ENCODE results near the gene UBR4.

Gene UBR4

GRCh38 chr1:19115082-19115808, 94.8 kb downstream of the UBR4 start:
- Mint-ChIP-seq H3K9me3 (no peaks in the 10 kb centered on the region), H3K4me1 (no peaks in the 10 kb centered on the region), H3K27ac (ENCODE audit: low read depth) (no peak overlapping the region), H3K36me3 (ENCODE audit: insufficient read depth) (peaks cover 75% of the 10 kb centered on the region), H3K27me3 (no peaks in the 10 kb centered on the region), H3K4me3 (no peak overlapping the region)
- no peak for DNase-seq (ENCODE audit: low spot score in 2 of 2)
- no peak for ATAC-seq (replicated peaks; ENCODE audit: extremely low read depth, poor library complexity, severe bottlenecking)

- no peaks in the 10 kb centered on the region for H3K27me3 Mint-ChIP-seq
- H3K4me1 Mint-ChIP-seq, result no peaks in the 10 kb centered on the region
- peaks cover 71% of the 10 kb centered on the region for H3K36me3 Mint-ChIP-seq (ENCODE audit: insufficient read depth)
- DNase-seq (ENCODE audit: low spot score in 2 of 2) (peak in 1 of 2 donors; percentile 12), ATAC-seq (replicated peaks; ENCODE audit: extremely low read depth, poor library complexity, severe bottlenecking) (peak; percentile 54)
- no peak overlapping the region for H3K27ac Mint-ChIP-seq (ENCODE audit: low read depth)
- H3K9me3 Mint-ChIP-seq, result no peaks in the 10 kb centered on the region
- no peak overlapping the region for H3K4me3 Mint-ChIP-seq
These were observed 96.4 kb downstream of the UBR4 start for GRCh38 chr1:19113697-19114092.

- H3K4me3 Mint-ChIP-seq, result no peak overlapping the region
- H3K27ac Mint-ChIP-seq (ENCODE audit: low read depth), result no peak overlapping the region
- H3K9me3 Mint-ChIP-seq, result no peaks in the 10 kb centered on the region
- peaks cover 71% of the 10 kb centered on the region for H3K36me3 Mint-ChIP-seq (ENCODE audit: insufficient read depth)
- ATAC-seq (replicated peaks; ENCODE audit: extremely low read depth, poor library complexity, severe bottlenecking), result no peak
- DNase-seq (ENCODE audit: low spot score in 2 of 2), result no peak
- no peaks in the 10 kb centered on the region for H3K4me1 Mint-ChIP-seq
- H3K27me3 Mint-ChIP-seq, result no peaks in the 10 kb centered on the region
These were observed 97.0 kb downstream of the UBR4 start for GRCh38 chr1:19112891-19113696.

GRCh38 chr1:19110257-19110927, 99.7 kb downstream of the UBR4 start:
- ATAC-seq (replicated peaks; ENCODE audit: extremely low read depth, poor library complexity, severe bottlenecking), result no peak
- H3K27me3 Mint-ChIP-seq, result no peaks in the 10 kb centered on the region
- H3K4me1 Mint-ChIP-seq, result no peaks in the 10 kb centered on the region
- DNase-seq (ENCODE audit: low spot score in 2 of 2), result no peak
- no peaks in the 10 kb centered on the region for H3K9me3 Mint-ChIP-seq
- peaks cover 58% of the 10 kb centered on the region for H3K36me3 Mint-ChIP-seq (ENCODE audit: insufficient read depth)
- H3K27ac Mint-ChIP-seq (ENCODE audit: low read depth), result no peak overlapping the region
- no peak overlapping the region for H3K4me3 Mint-ChIP-seq

- DNase-seq (ENCODE audit: low spot score in 2 of 2) (no peak), ATAC-seq (replicated peaks; ENCODE audit: extremely low read depth, poor library complexity, severe bottlenecking) (no peak)
- Mint-ChIP-seq H3K4me1 (no peaks in the 10 kb centered on the region), H3K27ac (ENCODE audit: low read depth) (no peak overlapping the region), H3K9me3 (no peaks in the 10 kb centered on the region), H3K36me3 (ENCODE audit: insufficient read depth) (peaks cover 55% of the 10 kb centered on the region), H3K4me3 (no peak overlapping the region), H3K27me3 (no peaks in the 10 kb centered on the region)
These were observed 100.5 kb downstream of the UBR4 start for GRCh38 chr1:19109545-19109944.

- Mint-ChIP-seq H3K4me1 (no peaks in the 10 kb centered on the region), H3K36me3 (ENCODE audit: insufficient read depth) (peaks cover 70% of the 10 kb centered on the region), H3K27me3 (no peaks in the 10 kb centered on the region), H3K27ac (ENCODE audit: low read depth) (no peak overlapping the region), H3K4me3 (no peak overlapping the region), H3K9me3 (no peaks in the 10 kb centered on the region)
- ATAC-seq (replicated peaks; ENCODE audit: extremely low read depth, poor library complexity, severe bottlenecking) (no peak), DNase-seq (ENCODE audit: low spot score in 2 of 2) (no peak)
These were observed 108.8 kb downstream of the UBR4 start for GRCh38 chr1:19101244-19101643.

- Mint-ChIP-seq H3K4me1 (no peaks in the 10 kb centered on the region), H3K27ac (ENCODE audit: low read depth) (no peak overlapping the region), H3K9me3 (no peaks in the 10 kb centered on the region), H3K4me3 (no peak overlapping the region), H3K27me3 (no peaks in the 10 kb centered on the region), H3K36me3 (ENCODE audit: insufficient read depth) (peaks cover 74% of the 10 kb centered on the region)
- ATAC-seq (replicated peaks; ENCODE audit: extremely low read depth, poor library complexity, severe bottlenecking) (no peak), DNase-seq (ENCODE audit: low spot score in 2 of 2) (no peak)
These were observed 110.0 kb downstream of the UBR4 start for GRCh38 chr1:19100028-19100427.

GRCh38 chr1:19096990-19097389, 113.1 kb downstream of the UBR4 start:
- DNase-seq (ENCODE audit: low spot score in 2 of 2) (no peak), ATAC-seq (replicated peaks; ENCODE audit: extremely low read depth, poor library complexity, severe bottlenecking) (no peak)
- Mint-ChIP-seq H3K36me3 (ENCODE audit: insufficient read depth) (peaks cover 75% of the 10 kb centered on the region), H3K4me3 (no peak overlapping the region), H3K9me3 (no peaks in the 10 kb centered on the region), H3K27me3 (no peaks in the 10 kb centered on the region), H3K4me1 (no peaks in the 10 kb centered on the region), H3K27ac (ENCODE audit: low read depth) (no peak overlapping the region)

- H3K27ac Mint-ChIP-seq (ENCODE audit: low read depth), result no peak overlapping the region
- DNase-seq (ENCODE audit: low spot score in 2 of 2), result no peak
- H3K4me3 Mint-ChIP-seq, result no peak overlapping the region
- peaks cover 75% of the 10 kb centered on the region for H3K36me3 Mint-ChIP-seq (ENCODE audit: insufficient read depth)
- H3K27me3 Mint-ChIP-seq, result no peaks in the 10 kb centered on the region
- no peaks in the 10 kb centered on the region for H3K9me3 Mint-ChIP-seq
- no peaks in the 10 kb centered on the region for H3K4me1 Mint-ChIP-seq
- ATAC-seq (replicated peaks; ENCODE audit: extremely low read depth, poor library complexity, severe bottlenecking), result no peak
These were observed 113.8 kb downstream of the UBR4 start for GRCh38 chr1:19096036-19096833.

- no peak for DNase-seq (ENCODE audit: low spot score in 2 of 2)
- Mint-ChIP-seq H3K4me1 (peaks cover 10% of the 10 kb centered on the region), H3K27ac (ENCODE audit: low read depth) (no peak overlapping the region), H3K27me3 (no peaks in the 10 kb centered on the region), H3K4me3 (no peak overlapping the region), H3K36me3 (ENCODE audit: insufficient read depth) (peaks cover 57% of the 10 kb centered on the region), H3K9me3 (no peaks in the 10 kb centered on the region)
- ATAC-seq (replicated peaks; ENCODE audit: extremely low read depth, poor library complexity, severe bottlenecking), result no peak
These were observed 118.7 kb downstream of the UBR4 start for GRCh38 chr1:19091196-19091953.

GRCh38 chr1:19089524-19089923, 120.5 kb downstream of the UBR4 start:
- Mint-ChIP-seq H3K9me3 (no peaks in the 10 kb centered on the region), H3K27ac (ENCODE audit: low read depth) (no peak overlapping the region), H3K27me3 (no peaks in the 10 kb centered on the region), H3K4me3 (no peak overlapping the region), H3K36me3 (ENCODE audit: insufficient read depth) (peaks cover 50% of the 10 kb centered on the region), H3K4me1 (peaks cover 10% of the 10 kb centered on the region)
- ATAC-seq (replicated peaks; ENCODE audit: extremely low read depth, poor library complexity, severe bottlenecking), result no peak
- DNase-seq (ENCODE audit: low spot score in 2 of 2), result no peak
